NCI-H2227 (cell line): Measurements from ENCODE around the gene VAMP4.
"Not testable (repeated sequence)": the region's sequence is repeated elsewhere in the genome, so short reads cannot be mapped to it uniquely, and the experiment has no call there.

Source experiments
- DNase-seq: peaks from one replicate; lab custom pipeline; 2025; ENCODE audit not compliant: unreplicated experiment; lab: John Stamatoyannopoulos, UW

Gene VAMP4

GRCh38 chr1:171707583-171707982 lies 34.3 kb downstream of the VAMP4 start:
- DNase-seq, result no peak

- no peak for DNase-seq
Observed at GRCh38 chr1:171702598-171702997, 39.3 kb downstream of the VAMP4 start.

- DNase-seq, result no peak
Observed at GRCh38 chr1:171699531-171699930, 42.3 kb downstream of the VAMP4 start.

- DNase-seq, result not testable (repeated sequence)
Observed at GRCh38 chr1:171695772-171696171, 46.1 kb downstream of the VAMP4 start.

- not testable (repeated sequence) for DNase-seq
Observed at GRCh38 chr1:171693541-171693940, 48.3 kb downstream of the VAMP4 start.

- no peak for DNase-seq
Observed at GRCh38 chr1:171683870-171684269, 58.0 kb downstream of the VAMP4 start.

- DNase-seq, result no peak
Observed at GRCh38 chr1:171680339-171680738, 61.5 kb downstream of the VAMP4 start.

GRCh38 chr1:171676823-171677222 lies 65.0 kb downstream of the VAMP4 start:
- DNase-seq, result no peak

GRCh38 chr1:171674431-171675405 lies 67.1 kb downstream of the VAMP4 start:
- DNase-seq, result no peak

GRCh38 chr1:171670739-171671138 lies 71.1 kb downstream of the VAMP4 start:
- no peak for DNase-seq

- DNase-seq, result no peak
Observed at GRCh38 chr1:171668372-171668771, 73.5 kb downstream of the VAMP4 start.

- no peak for DNase-seq
Observed at GRCh38 chr1:171666114-171666769, 75.6 kb downstream of the VAMP4 start.

GRCh38 chr1:171664976-171665375 lies 76.9 kb downstream of the VAMP4 start:
- no peak for DNase-seq

- no peak for DNase-seq
Observed at GRCh38 chr1:171663854-171664575, 77.8 kb downstream of the VAMP4 start.

- DNase-seq, result no peak
Observed at GRCh38 chr1:171663036-171663853, 78.6 kb downstream of the VAMP4 start.

GRCh38 chr1:171661076-171661650 lies 80.7 kb downstream of the VAMP4 start:
- no peak for DNase-seq

GRCh38 chr1:171656206-171656605 lies 85.7 kb downstream of the VAMP4 start:
- DNase-seq, result not testable (repeated sequence)

GRCh38 chr1:171655746-171656116 lies 86.1 kb downstream of the VAMP4 start:
- DNase-seq, result no peak

- peak; percentile 85 for DNase-seq
Observed at GRCh38 chr1:171654942-171655745, 86.7 kb downstream of the VAMP4 start.
